Heart right ventricle (tissue), 16 donors: ENCODE results near the gene SLC5A2. TPM values are rescaled to one million over a fixed set of nuclear protein-coding genes. Genes with fewer than 3 reads are reported as not detected.

Source experiments
- ATAC-seq, 8 donors: fragments of 200-7000 bp; cut with Tn5 transposase; one replicate each; pipeline ENCODE4 v1.9.1; 2020; ENCODE audit warnings: mild to moderate bottlenecking in 8 of 8, moderate library complexity in 8 of 8, moderate number of reproducible peaks in 1 of 8
- DNase-seq, 2 donors: peaks; one replicate each; pipeline ENCODE4 v3.0.0-alpha.2; 2020
- H3K27ac ChIP-seq, 10 donors: fragments of 200-600 bp; sonication (generic) in 2 of 10; one replicate each; pipeline versions ENCODE4 v1.5.0 to v1.8.0; 2020 to 2022; ENCODE audit warnings: mild to moderate bottlenecking in 3 of 10
- H3K27me3 ChIP-seq, 7 donors: fragments of 200-600 bp; one replicate each; pipeline ENCODE4 v1.8.0; 2021 to 2022; ENCODE audit warnings: mild to moderate bottlenecking in 2 of 7
- H3K36me3 ChIP-seq, 9 donors: fragments of 200-600 bp; sonication (generic) in 1 of 9; one replicate each; pipeline versions ENCODE4 v1.5.0 to v1.8.0; 2020 to 2022; ENCODE audit warnings: mild to moderate bottlenecking in 2 of 9
- H3K4me1 ChIP-seq, 9 donors: fragments of 200-600 bp; sonication (generic) in 1 of 9; one replicate each; pipeline versions ENCODE4 v1.5.0 to v1.8.0; 2020 to 2022; ENCODE audit warnings: mild to moderate bottlenecking in 4 of 9
- H3K4me3 ChIP-seq, 10 donors: fragments of 200-600 bp; sonication (generic) in 2 of 10; one replicate each; pipeline versions ENCODE4 v1.5.0 to v1.8.0; 2020 to 2022; ENCODE audit warnings: mild to moderate bottlenecking in 7 of 10, moderate library complexity in 2 of 10
- H3K9me3 ChIP-seq, 11 donors: fragments of 200-600 bp in 10 of 11; sonication (generic) in 2 of 11; one replicate each; pipeline versions ENCODE4 v1.5.0 to v1.8.0; 2013 to 2022; ENCODE audit warnings: mild to moderate bottlenecking in 2 of 11, control low read depth in 1 of 11, moderate library complexity in 1 of 11
- WGBS, 2 donors: extraction: QIAGEN DNeasy Blood & Tissue Kit; methylation state at CpG; one replicate each; pipeline ENCODE4 v1.1.7; 2013; ENCODE audit warnings: inconsistent platforms in 1 of 2; 5-methylcytosine and 5-hydroxymethylcytosine counted together
- intact Hi-C, 10 donors: fragments of 100-400 bp; cut with DNase I; formaldehyde crosslinking; loops; one replicate each; pipeline versions ENCODE4 v1.11.1 to v1.14.2; 2022
- polyA plus RNA-seq, 2 donors: library from polyadenylated mRNA; stranded (reverse); fragments of 200-250 nt; gene quantifications; one replicate each; pipeline ENCODE4 v1.2.3, GENCODE V29; 2013
- total RNA-seq, 10 donors: library from RNA; stranded (reverse); fragmentation: NEBNext Ultra II Directional in 3 of 10; extraction: Animal tissue kit (Norgen Biotek cat#: 25700) in 3 of 10; gene quantifications; one replicate each; pipeline versions ENCODE4 v1.2.1 to v1.2.4, GENCODE V29; 2021 to 2023
- TF ChIP-seq, protein P1 (sequence below), 9 donors: fragments of 200-600 bp; sonication (generic) in 2 of 9; IDR thresholded peaks; one replicate each; pipeline versions ENCODE4 v1.5.0 to v1.8.0; 2021 to 2022; ENCODE audit warnings: antibody characterized with exemption in 9 of 9, mild to moderate bottlenecking in 5 of 9, moderate library complexity in 1 of 9
- donor health status: Arrhythmogenic right ventricular cardiomyopathy.
- donor health status: ischemic (EF 13 %, LVEDD 7.1; RV severe dilation, severe dysfunction).
- donor health status: healthy with polysubstance abuse.
- donor health status: DM: no; HTN: yes; CAD: no.
- donor health status: DM: no; HTN: no; CAD: no.
- donor health status: ischemic (EF 25% LVEDD 6.9; RV normal size, moderate dysfunction).
- donor health status: ischemic (EF 25% LVEDD 5.7; RV mildly dilated, moderate dysfunction).
- donor health status: healthy.
- donor health status: DM: yes; HTN: yes; CAD: no.
- donor health status: Ischemic cardiomyopathy.
- donor health status: ischemic (EF 35%, LVEDD 5.7; RV mildly dilated, moderate dysfunction).
- donor health status: nonischemic (EF 11% LVEDD 7.7; RV severe dilation, severe dysfunction).
- donor health status: DM: yes; HTN: yes; CAD: no.
- donor health status: PGD.
- donor health status: ischemic (EF 29% LVEDD 5.4; RV normal size, mild dysfunction).
- donor health status: nonischemic (EF 23%, LVEDD 6.1; RV moderate dilation, normal function).

The SLC5A2 gene
- total and polyA plus RNA-seq, 12 donors, result 0.77 to 1.9 TPM; not detected in 10

DNA sequence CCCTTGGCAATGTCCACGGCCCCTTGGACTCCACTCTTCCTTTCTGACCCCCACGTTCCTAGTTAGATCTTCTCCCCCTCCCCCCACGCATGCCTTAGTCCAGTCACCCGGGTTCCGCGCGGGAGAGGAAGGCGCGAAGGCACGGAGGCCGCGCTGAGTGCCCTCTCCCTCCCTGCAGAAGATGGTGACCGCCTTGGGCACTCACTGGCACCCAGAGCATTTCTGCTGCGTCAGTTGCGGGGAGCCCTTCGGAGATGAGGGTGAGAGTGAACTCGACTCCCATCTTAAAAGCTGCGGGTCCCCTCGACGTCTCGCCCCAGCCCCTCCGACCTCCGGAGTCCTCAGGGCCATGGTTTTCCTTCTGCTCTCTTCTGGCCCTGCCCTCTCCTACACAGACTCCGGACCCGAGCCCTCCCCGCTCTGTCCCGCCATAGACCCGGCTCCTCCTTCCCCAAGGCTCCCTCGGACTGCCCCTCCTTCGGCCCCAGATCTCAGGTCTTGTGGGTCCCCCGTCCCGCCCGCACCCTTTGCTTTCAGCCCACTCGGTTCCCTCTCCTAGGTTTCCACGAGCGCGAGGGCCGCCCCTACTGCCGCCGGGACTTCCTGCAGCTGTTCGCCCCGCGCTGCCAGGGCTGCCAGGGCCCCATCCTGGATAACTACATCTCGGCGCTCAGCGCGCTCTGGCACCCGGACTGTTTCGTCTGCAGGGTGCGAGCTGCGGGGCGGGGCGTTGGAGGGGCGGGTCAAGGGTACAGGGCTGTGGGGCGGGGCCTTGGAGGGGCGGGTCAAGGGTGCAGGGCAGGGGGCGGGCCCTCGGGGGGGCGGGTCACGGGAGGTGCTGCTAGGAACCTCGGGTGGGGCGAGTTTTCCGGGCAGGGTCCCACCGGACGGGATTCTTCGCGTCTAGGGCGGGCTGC is 6.4 kb upstream of the SLC5A2 start:
- peaks cover 0 to 21% (median 0%) of the 10 kb centered on the region in 7 donors for H3K27me3 ChIP-seq
- peak overlapping the region in 6 of 10 donors; percentile 12 to 54 (median 18) for H3K4me3 ChIP-seq
- H3K4me1 ChIP-seq, result peaks cover 4 to 39% (median 17%) of the 10 kb centered on the region in 9 donors
- DNase-seq (peak; percentile 53 to 76), ATAC-seq (peak in 3 of 8 donors; percentile 9 to 14 (median 14))
- no peaks in the 10 kb centered on the region for H3K9me3 ChIP-seq
- peaks cover 0 to 54% (median 24%) of the 10 kb centered on the region in 9 donors for H3K36me3 ChIP-seq
- intact Hi-C loops, result no loop called here
- TF ChIP-seq, protein P1, sequence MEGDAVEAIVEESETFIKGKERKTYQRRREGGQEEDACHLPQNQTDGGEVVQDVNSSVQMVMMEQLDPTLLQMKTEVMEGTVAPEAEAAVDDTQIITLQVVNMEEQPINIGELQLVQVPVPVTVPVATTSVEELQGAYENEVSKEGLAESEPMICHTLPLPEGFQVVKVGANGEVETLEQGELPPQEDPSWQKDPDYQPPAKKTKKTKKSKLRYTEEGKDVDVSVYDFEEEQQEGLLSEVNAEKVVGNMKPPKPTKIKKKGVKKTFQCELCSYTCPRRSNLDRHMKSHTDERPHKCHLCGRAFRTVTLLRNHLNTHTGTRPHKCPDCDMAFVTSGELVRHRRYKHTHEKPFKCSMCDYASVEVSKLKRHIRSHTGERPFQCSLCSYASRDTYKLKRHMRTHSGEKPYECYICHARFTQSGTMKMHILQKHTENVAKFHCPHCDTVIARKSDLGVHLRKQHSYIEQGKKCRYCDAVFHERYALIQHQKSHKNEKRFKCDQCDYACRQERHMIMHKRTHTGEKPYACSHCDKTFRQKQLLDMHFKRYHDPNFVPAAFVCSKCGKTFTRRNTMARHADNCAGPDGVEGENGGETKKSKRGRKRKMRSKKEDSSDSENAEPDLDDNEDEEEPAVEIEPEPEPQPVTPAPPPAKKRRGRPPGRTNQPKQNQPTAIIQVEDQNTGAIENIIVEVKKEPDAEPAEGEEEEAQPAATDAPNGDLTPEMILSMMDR (IDR thresholded peaks at IDR 0.05), result no peak
- H3K27ac ChIP-seq, result peak overlapping the region in 1 of 10 donors; percentile 40
- WGBS, 2 donors, result 75 to 77% methylated on average over 62 to 68 of the region's 68 CpGs

DNA sequence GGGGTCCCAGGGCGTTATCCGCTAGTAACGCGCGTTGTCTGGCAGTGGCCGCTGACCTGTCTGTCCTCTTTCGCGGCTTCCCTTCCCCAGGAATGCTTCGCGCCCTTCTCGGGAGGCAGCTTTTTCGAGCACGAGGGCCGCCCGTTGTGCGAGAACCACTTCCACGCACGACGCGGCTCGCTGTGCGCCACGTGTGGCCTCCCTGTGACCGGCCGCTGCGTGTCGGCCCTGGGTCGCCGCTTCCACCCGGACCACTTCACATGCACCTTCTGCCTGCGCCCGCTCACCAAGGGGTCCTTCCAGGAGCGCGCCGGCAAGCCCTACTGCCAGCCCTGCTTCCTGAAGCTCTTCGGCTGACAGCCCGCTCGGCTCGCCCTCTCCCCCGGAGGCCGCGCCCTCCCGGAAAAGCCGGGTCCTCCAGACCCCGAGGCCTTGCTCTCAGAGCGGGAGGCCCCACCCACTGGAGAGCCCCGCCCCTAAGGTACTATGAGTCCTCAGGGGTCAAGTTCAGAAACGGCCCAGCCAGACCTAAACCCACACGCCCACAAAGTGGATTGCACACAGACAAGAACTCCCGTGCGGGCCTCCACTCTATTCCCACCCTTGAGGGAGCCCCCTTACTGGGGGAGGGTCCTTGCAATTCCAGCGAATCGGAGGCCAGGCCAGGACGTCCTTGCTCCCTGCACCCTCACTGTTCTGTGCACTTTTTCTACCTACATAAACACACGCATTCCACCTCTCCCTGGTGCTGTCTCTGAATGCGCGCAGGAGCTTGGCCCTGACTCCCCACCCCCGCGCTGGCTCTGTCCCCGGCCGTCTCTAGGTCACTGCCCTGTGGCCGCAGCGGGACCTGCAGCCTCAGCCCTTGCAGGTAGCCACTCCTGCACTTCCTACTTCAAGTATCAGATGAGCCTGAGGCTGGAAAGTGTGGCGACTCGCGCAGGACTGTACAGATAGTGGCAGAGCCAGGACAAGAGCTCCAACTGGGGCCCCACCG is 5.4 kb upstream of the SLC5A2 start:
- DNase-seq, result no peak
- peak overlapping the region in 1 of 10 donors; percentile 38 for H3K27ac ChIP-seq
- intact Hi-C loops, result no loop called here

DNA sequence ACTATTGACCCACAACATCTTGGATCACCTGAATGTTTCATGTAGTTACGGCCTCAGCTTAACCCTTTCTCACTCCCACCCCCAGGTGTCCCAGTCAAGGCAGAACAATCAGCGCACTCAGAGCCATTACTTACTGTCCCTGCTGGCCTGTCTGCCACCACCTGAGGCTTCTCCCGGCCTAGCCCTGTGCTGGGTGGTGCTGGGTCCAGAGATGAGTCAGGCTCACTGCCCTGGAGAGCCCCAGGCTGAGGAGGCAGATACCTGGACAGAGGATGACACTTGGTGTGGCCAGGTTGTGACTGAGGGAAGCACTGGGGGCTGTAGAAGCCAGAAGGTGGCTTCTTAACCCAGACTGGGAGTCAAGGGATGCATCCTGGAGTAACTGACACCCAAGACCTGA is 4.0 kb upstream of the SLC5A2 start:
- WGBS, 2 donors, result 88 to 90% methylated on average over 3 of the region's 3 CpGs
- Histone ChIP-seq H3K27me3 (peaks cover 0 to 5% (median 0%) of the 10 kb centered on the region in 7 donors), H3K4me1 (peaks cover 0 to 23% (median 9%) of the 10 kb centered on the region in 9 donors), H3K36me3 (peaks cover 0 to 46% (median 21%) of the 10 kb centered on the region in 9 donors), H3K27ac (no peak overlapping the region), H3K9me3 (no peaks in the 10 kb centered on the region), H3K4me3 (no peak overlapping the region)
- ATAC-seq, result no peak
- no peak for DNase-seq
- TF ChIP-seq, protein P1 (IDR thresholded peaks at IDR 0.05), result no peak
- intact Hi-C loops, result no loop called here

More for the DNA sequence above, 5.4 kb upstream of the SLC5A2 start:
- peaks cover under 1 to 33% (median 14%) of the 10 kb centered on the region in 9 donors for H3K4me1 ChIP-seq
- H3K36me3 ChIP-seq, result peaks cover 0 to 54% (median 24%) of the 10 kb centered on the region in 9 donors
- H3K27me3 ChIP-seq, result peaks cover 0 to 12% (median 0%) of the 10 kb centered on the region in 7 donors
- TF ChIP-seq, protein P1 (IDR thresholded peaks at IDR 0.05), result no peak
- H3K9me3 ChIP-seq, result no peaks in the 10 kb centered on the region
- no peak for ATAC-seq
- peak overlapping the region in 5 of 10 donors; percentile 15 to 54 (median 20) for H3K4me3 ChIP-seq
- 76 to 83% methylated on average over 67 of the region's 67 CpGs for WGBS, 2 donors
